ENCODE data around the gene SND1. TPM values are rescaled to one million over a fixed set of nuclear protein-coding genes. Genes with fewer than 3 reads are reported as not detected.
A peak's percentile ranks its signal among the peaks of the same experiment; 100 is the strongest.

SND1 gene
- total and polyA plus RNA-seq, 5 donors from 2014 or later = 84.4 to 121 (median 86.9) TPM

GRCh38 chr7:127818306-127818705, 166.3 kb downstream of the SND1 start:
- Mint-ChIP-seq H3K27ac (no peak overlapping the region), H3K36me3 (peaks cover 11% of the 10 kb centered on the region)

DNA sequence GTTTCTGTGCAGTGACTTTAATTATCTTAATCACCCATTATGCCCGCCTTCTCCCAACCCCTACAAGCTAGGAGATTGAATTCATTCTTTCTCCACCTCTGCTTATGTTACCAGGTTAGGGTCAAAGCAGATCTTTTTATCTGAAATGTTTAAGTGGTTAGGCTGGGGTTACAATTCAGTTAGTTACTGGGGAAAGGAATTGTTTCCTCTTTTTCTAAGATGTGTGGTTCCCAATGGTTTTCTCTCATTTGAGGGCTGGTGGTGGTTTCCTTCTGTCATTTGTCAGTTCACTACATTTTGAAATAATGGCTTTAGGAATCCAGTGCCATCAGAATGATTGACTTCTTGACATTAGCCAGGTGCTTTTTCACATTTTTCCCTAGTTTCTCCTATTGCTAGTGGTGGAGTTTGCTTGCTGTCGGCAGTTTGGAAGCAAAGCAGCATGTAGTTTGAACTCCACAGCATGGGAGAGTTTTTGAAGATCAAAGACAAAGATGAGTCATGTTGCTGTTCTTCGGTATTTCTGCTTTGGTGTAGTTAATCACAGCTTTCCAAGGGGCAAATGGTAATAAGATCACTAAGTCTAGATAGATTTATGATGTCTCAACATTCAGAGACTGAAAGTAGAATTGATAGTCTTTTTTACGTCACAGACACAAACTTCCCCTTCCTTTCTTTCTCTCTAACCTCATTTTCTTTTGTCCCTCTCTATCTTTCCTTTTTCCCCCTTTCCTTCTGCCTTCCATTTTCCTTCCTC, 168.2 kb downstream of the SND1 start:
- Histone ChIP-seq H3K4me1 (ENCODE audit: control insufficient read depth, insufficient read depth, low read length, poor library complexity, severe bottlenecking) (peaks cover 4% of the 10 kb centered on the region), H3K4me3 (ENCODE audit: low read depth, low read length) (peak overlapping the region; percentile 8), H3K9me3 (ENCODE audit: control insufficient read depth in 2 of 2, low read length in 2 of 2) (no peaks in the 10 kb centered on the region), H3K27ac (ENCODE audit: insufficient read depth, low read length, poor library complexity, severe bottlenecking) (no peak overlapping the region), H3K27me3 (ENCODE audit: control insufficient read depth, insufficient read depth, low read length) (no peaks in the 10 kb centered on the region), H3K36me3 (ENCODE audit: control insufficient read depth, insufficient read depth, low read length) (no peaks in the 10 kb centered on the region)
- ATAC-seq (ENCODE audit: low read depth in 2 of 2) (peak; percentile 37 to 65), DNase-seq (peak in 1 of 3 donors; percentile 20)
- peaks cover 5 to 49% (median 42%) of the 10 kb centered on the region in 4 donors for H3K4me1 Mint-ChIP-seq
- no peaks in the 10 kb centered on the region for H3K27me3 Mint-ChIP-seq
- peak overlapping the region in 1 of 3 donors; percentile 39 for H3K27ac Mint-ChIP-seq
- H3K9me3 Mint-ChIP-seq = no peaks in the 10 kb centered on the region
- peaks cover 8% of the 10 kb centered on the region for H3K36me3 Mint-ChIP-seq
- peak overlapping the region in 3 of 4 donors; percentile 4 to 47 (median 7) for H3K4me3 Mint-ChIP-seq

More at GRCh38 chr7:127818306-127818705, 166.3 kb downstream of the SND1 start:
- no peaks in the 10 kb centered on the region for H3K9me3 ChIP-seq (ENCODE audit: control insufficient read depth in 2 of 2, low read length in 2 of 2)
- no peaks in the 10 kb centered on the region for H3K36me3 ChIP-seq (ENCODE audit: control insufficient read depth, insufficient read depth, low read length)
- no peaks in the 10 kb centered on the region for H3K27me3 Mint-ChIP-seq
- H3K27ac ChIP-seq (ENCODE audit: insufficient read depth, low read length, poor library complexity, severe bottlenecking) = no peak overlapping the region
- peak overlapping the region in 1 of 4 donors; percentile 53 for H3K4me3 Mint-ChIP-seq
- no peak for DNase-seq
- peaks cover 4% of the 10 kb centered on the region for H3K4me1 ChIP-seq (ENCODE audit: control insufficient read depth, insufficient read depth, low read length, poor library complexity, severe bottlenecking)
- H3K9me3 Mint-ChIP-seq = no peaks in the 10 kb centered on the region
- no peak overlapping the region for H3K4me3 ChIP-seq (ENCODE audit: low read depth, low read length)
- no peaks in the 10 kb centered on the region for H3K27me3 ChIP-seq (ENCODE audit: control insufficient read depth, insufficient read depth, low read length)
- peaks cover 4 to 51% (median 46%) of the 10 kb centered on the region in 4 donors for H3K4me1 Mint-ChIP-seq
- ATAC-seq (ENCODE audit: low read depth in 2 of 2) = no peak

DNA sequence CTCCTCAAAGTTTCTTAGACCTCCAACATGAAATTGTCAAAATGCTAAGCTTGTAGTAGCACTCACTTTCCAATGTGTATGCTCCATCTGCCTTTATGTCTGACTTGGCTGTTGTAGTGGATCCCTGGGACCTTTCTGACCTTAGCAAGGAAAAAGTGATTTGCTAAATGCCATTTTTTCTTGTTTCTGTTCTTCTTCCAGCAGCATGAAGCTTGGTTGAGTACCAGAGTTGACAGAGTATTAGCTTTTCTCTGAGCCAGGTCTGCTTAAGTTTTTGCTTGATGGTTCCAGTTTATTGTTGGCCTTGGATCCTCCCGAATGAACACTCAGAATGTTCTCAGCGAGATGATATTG, 168.7 kb downstream of the SND1 start:
- DNase-seq = no peak
- H3K36me3 ChIP-seq (ENCODE audit: control insufficient read depth, insufficient read depth, low read length) = no peaks in the 10 kb centered on the region
- Mint-ChIP-seq H3K4me1 (peaks cover 5 to 46% (median 38%) of the 10 kb centered on the region in 4 donors), H3K27me3 (no peaks in the 10 kb centered on the region), H3K9me3 (no peaks in the 10 kb centered on the region), H3K36me3 (peaks cover 6% of the 10 kb centered on the region), H3K27ac (peak overlapping the region in 1 of 3 donors; percentile 39), H3K4me3 (peak overlapping the region in 1 of 4 donors; percentile 47)
- no peak for ATAC-seq (ENCODE audit: low read depth in 2 of 2)
- H3K9me3 ChIP-seq (ENCODE audit: control insufficient read depth in 2 of 2, low read length in 2 of 2) = no peaks in the 10 kb centered on the region
- H3K4me3 ChIP-seq (ENCODE audit: low read depth, low read length) = no peak overlapping the region
- H3K27me3 ChIP-seq (ENCODE audit: control insufficient read depth, insufficient read depth, low read length) = no peaks in the 10 kb centered on the region
- peaks cover 4% of the 10 kb centered on the region for H3K4me1 ChIP-seq (ENCODE audit: control insufficient read depth, insufficient read depth, low read length, poor library complexity, severe bottlenecking)
- H3K27ac ChIP-seq (ENCODE audit: insufficient read depth, low read length, poor library complexity, severe bottlenecking) = no peak overlapping the region

- Histone ChIP-seq H3K4me1 (ENCODE audit: control insufficient read depth, insufficient read depth, low read length, poor library complexity, severe bottlenecking) (peaks cover 4% of the 10 kb centered on the region), H3K9me3 (ENCODE audit: control insufficient read depth in 2 of 2, low read length in 2 of 2) (no peaks in the 10 kb centered on the region), H3K27me3 (ENCODE audit: control insufficient read depth, insufficient read depth, low read length) (no peaks in the 10 kb centered on the region), H3K27ac (ENCODE audit: insufficient read depth, low read length, poor library complexity, severe bottlenecking) (no peak overlapping the region), H3K36me3 (ENCODE audit: control insufficient read depth, insufficient read depth, low read length) (no peaks in the 10 kb centered on the region), H3K4me3 (ENCODE audit: low read depth, low read length) (no peak overlapping the region)
- H3K4me3 Mint-ChIP-seq = no peak overlapping the region
- H3K36me3 Mint-ChIP-seq = peaks cover 6% of the 10 kb centered on the region
- no peaks in the 10 kb centered on the region for H3K9me3 Mint-ChIP-seq
- H3K4me1 Mint-ChIP-seq = peaks cover 5 to 43% (median 36%) of the 10 kb centered on the region in 4 donors
- DNase-seq (no peak), ATAC-seq (ENCODE audit: low read depth in 2 of 2) (no peak)
- H3K27ac Mint-ChIP-seq = no peak overlapping the region
- no peaks in the 10 kb centered on the region for H3K27me3 Mint-ChIP-seq
These were observed 169.2 kb downstream of the SND1 start for GRCh38 chr7:127821146-127821545.

- H3K27me3 Mint-ChIP-seq = no peaks in the 10 kb centered on the region
- H3K4me3 ChIP-seq (ENCODE audit: low read depth, low read length) = no peak overlapping the region
- H3K4me3 Mint-ChIP-seq = no peak overlapping the region
- ATAC-seq (ENCODE audit: low read depth in 2 of 2) = no peak
- H3K27ac Mint-ChIP-seq = no peak overlapping the region
- H3K36me3 Mint-ChIP-seq = peaks cover 6% of the 10 kb centered on the region
- no peaks in the 10 kb centered on the region for H3K9me3 Mint-ChIP-seq
- peaks cover 5 to 37% (median 30%) of the 10 kb centered on the region in 4 donors for H3K4me1 Mint-ChIP-seq
- no peak overlapping the region for H3K27ac ChIP-seq (ENCODE audit: insufficient read depth, low read length, poor library complexity, severe bottlenecking)
- DNase-seq = no peak
- H3K36me3 ChIP-seq (ENCODE audit: control insufficient read depth, insufficient read depth, low read length) = no peaks in the 10 kb centered on the region
- no peaks in the 10 kb centered on the region for H3K9me3 ChIP-seq (ENCODE audit: control insufficient read depth in 2 of 2, low read length in 2 of 2)
- peaks cover 4% of the 10 kb centered on the region for H3K4me1 ChIP-seq (ENCODE audit: control insufficient read depth, insufficient read depth, low read length, poor library complexity, severe bottlenecking)
- no peaks in the 10 kb centered on the region for H3K27me3 ChIP-seq (ENCODE audit: control insufficient read depth, insufficient read depth, low read length)
These were observed 171.0 kb downstream of the SND1 start for GRCh38 chr7:127822822-127823508.

GRCh38 chr7:127824682-127825081, 172.7 kb downstream of the SND1 start:
- Mint-ChIP-seq H3K27ac (no peak overlapping the region), H3K27me3 (no peaks in the 10 kb centered on the region), H3K36me3 (no peaks in the 10 kb centered on the region), H3K4me3 (no peak overlapping the region), H3K4me1 (peaks cover 5 to 25% (median 20%) of the 10 kb centered on the region in 4 donors), H3K9me3 (no peaks in the 10 kb centered on the region)
- no peaks in the 10 kb centered on the region for H3K36me3 ChIP-seq (ENCODE audit: control insufficient read depth, insufficient read depth, low read length)
- peaks cover 4% of the 10 kb centered on the region for H3K4me1 ChIP-seq (ENCODE audit: control insufficient read depth, insufficient read depth, low read length, poor library complexity, severe bottlenecking)
- ATAC-seq (ENCODE audit: low read depth in 2 of 2) (no peak), DNase-seq (no peak)
- no peaks in the 10 kb centered on the region for H3K27me3 ChIP-seq (ENCODE audit: control insufficient read depth, insufficient read depth, low read length)
- no peak overlapping the region for H3K27ac ChIP-seq (ENCODE audit: insufficient read depth, low read length, poor library complexity, severe bottlenecking)
- no peaks in the 10 kb centered on the region for H3K9me3 ChIP-seq (ENCODE audit: control insufficient read depth in 2 of 2, low read length in 2 of 2)
- no peak overlapping the region for H3K4me3 ChIP-seq (ENCODE audit: low read depth, low read length)

- peaks cover 0 to 2% (median 0%) of the 10 kb centered on the region in 7 donors for H3K9me3 Mint-ChIP-seq
- DNase-seq (no peak), ATAC-seq (ENCODE audit: low read depth in 2 of 2) (no peak)
- no peaks in the 10 kb centered on the region for H3K27me3 ChIP-seq (ENCODE audit: control insufficient read depth, insufficient read depth, low read length)
- no peak overlapping the region for H3K4me3 Mint-ChIP-seq
- no peaks in the 10 kb centered on the region for H3K4me1 ChIP-seq (ENCODE audit: control insufficient read depth, insufficient read depth, low read length, poor library complexity, severe bottlenecking)
- no peaks in the 10 kb centered on the region for H3K9me3 ChIP-seq (ENCODE audit: control insufficient read depth in 2 of 2, low read length in 2 of 2)
- H3K27ac ChIP-seq (ENCODE audit: insufficient read depth, low read length, poor library complexity, severe bottlenecking) = no peak overlapping the region
- peaks cover 4% of the 10 kb centered on the region for H3K36me3 Mint-ChIP-seq
- no peaks in the 10 kb centered on the region for H3K36me3 ChIP-seq (ENCODE audit: control insufficient read depth, insufficient read depth, low read length)
- H3K4me1 Mint-ChIP-seq = peaks cover 0 to 14% (median 9%) of the 10 kb centered on the region in 4 donors
- peak overlapping the region in 1 of 3 donors; percentile 76 for H3K27ac Mint-ChIP-seq
- H3K27me3 Mint-ChIP-seq = no peaks in the 10 kb centered on the region
- H3K4me3 ChIP-seq (ENCODE audit: low read depth, low read length) = no peak overlapping the region
These were observed 177.0 kb downstream of the SND1 start for GRCh38 chr7:127828843-127829500.
